GM04503 (cell line): ENCODE data around the gene ACTR3.

Source experiments
- DNase-seq: peaks from one replicate; pipeline ENCODE4 v3.0.0-alpha.2; 2012; ENCODE audit warnings: low read depth

The ACTR3 gene

GRCh38 chr2:113966171-113966570 lies 76.3 kb downstream of the ACTR3 start:
- DNase-seq = no peak

GRCh38 chr2:113966832-113967231 lies 76.9 kb downstream of the ACTR3 start:
- no peak for DNase-seq

- DNase-seq = no peak
These were observed 77.4 kb downstream of the ACTR3 start for GRCh38 chr2:113967272-113967671.

- DNase-seq = no peak
These were observed 82.9 kb downstream of the ACTR3 start for GRCh38 chr2:113972766-113973165.

- DNase-seq = no peak
These were observed 83.9 kb downstream of the ACTR3 start for GRCh38 chr2:113973810-113974209.

GRCh38 chr2:113974727-113975126 lies 84.8 kb downstream of the ACTR3 start:
- DNase-seq = no peak

GRCh38 chr2:113976277-113976928 lies 86.5 kb downstream of the ACTR3 start:
- DNase-seq = no peak

- DNase-seq = no peak
These were observed 87.3 kb downstream of the ACTR3 start for GRCh38 chr2:113977060-113977659.

- DNase-seq = no peak
These were observed 88.0 kb downstream of the ACTR3 start for GRCh38 chr2:113977660-113978523.

GRCh38 chr2:113978524-113979190 lies 88.8 kb downstream of the ACTR3 start:
- no peak for DNase-seq

- DNase-seq = no peak
These were observed 89.6 kb downstream of the ACTR3 start for GRCh38 chr2:113979191-113980128.

GRCh38 chr2:113980946-113981345 lies 91.1 kb downstream of the ACTR3 start:
- DNase-seq = no peak

GRCh38 chr2:113981404-113982134 lies 91.7 kb downstream of the ACTR3 start:
- DNase-seq = no peak

GRCh38 chr2:113985554-113986397 lies 95.9 kb downstream of the ACTR3 start:
- no peak for DNase-seq

GRCh38 chr2:113986762-113987290 lies 96.9 kb downstream of the ACTR3 start:
- DNase-seq = no peak

GRCh38 chr2:113992090-113992489 lies 102.2 kb downstream of the ACTR3 start:
- no peak for DNase-seq

- no peak for DNase-seq
These were observed 107.0 kb downstream of the ACTR3 start for GRCh38 chr2:113996671-113997594.

- DNase-seq = no peak
These were observed 111.3 kb downstream of the ACTR3 start for GRCh38 chr2:114001152-114001551.
